Transverse colon (tissue), 4 donors: ENCODE measurements around the gene SEMA4D. TPM values are rescaled to one million over a fixed set of nuclear protein-coding genes. Genes with fewer than 3 reads are reported as not detected.

ENCODE experiments used
- DNase-seq: peaks from one replicate; pipeline ENCODE4 v3.0.0-alpha.2; 2019
- H3K27ac ChIP-seq, 4 donors: fragments of 200-600 bp; sonication (generic); 2 replicates each; pipeline ENCODE4 v1.5.1; 2016 to 2018; ENCODE audit warnings: inconsistent platforms in 4 of 4
- H3K27me3 ChIP-seq: fragments of 200-600 bp; sonication (generic); 2 replicates; pipeline ENCODE4 v1.5.1; 2017; ENCODE audit warnings: inconsistent platforms
- H3K36me3 ChIP-seq, 4 donors: fragments of 200-600 bp; sonication (generic); 2 replicates each; pipeline ENCODE4 v1.5.1; 2017 to 2019; ENCODE audit warnings: inconsistent platforms in 4 of 4
- H3K4me1 ChIP-seq, 4 donors: fragments of 200-600 bp; sonication (generic); 2 replicates each; pipeline ENCODE4 v1.5.1; 2017 to 2020; ENCODE audit warnings: inconsistent platforms in 4 of 4
- H3K4me3 ChIP-seq, 4 donors: fragments of 200-600 bp; sonication (generic); 1 replicate in 1 of 4; 2 replicates in 3 of 4; pipeline versions ENCODE4 v1.5.1 to v1.6.1; 2017 to 2019; ENCODE audit warnings: inconsistent platforms in 4 of 4
- H3K9me3 ChIP-seq, 2 donors: fragments of 200-600 bp; sonication (generic); 2 replicates each; pipeline ENCODE4 v1.5.1; 2017 to 2019; ENCODE audit warnings: inconsistent platforms in 2 of 2
- EP300 ChIP-seq: sonication (generic); formaldehyde crosslinking; IDR thresholded peaks from one replicate; pipeline ENCODE4 v1.6.1; 2017; ENCODE audit warnings: antibody characterized with exemption, low read depth
- POLR2A ChIP-seq: fragments of 450-650 bp; IDR thresholded peaks from one replicate; pipeline ENCODE4 v1.6.1; 2016; ENCODE audit warnings: antibody characterized with exemption, mild to moderate bottlenecking, moderate library complexity
- POLR2AphosphoS5 ChIP-seq, 3 donors: sonication (generic); formaldehyde crosslinking; IDR thresholded peaks; one replicate each; pipeline ENCODE4 v1.6.1; 2016; ENCODE audit warnings: antibody characterized with exemption in 3 of 3
- WGBS, 2 donors: methylation state at CpG; one replicate each; pipeline ENCODE4 v1.1.5; 2018; ENCODE audit warnings: low coverage in 1 of 2; 5-methylcytosine and 5-hydroxymethylcytosine counted together
- in situ Hi-C, 4 donors: fragments of 200-750 bp; cut with MboI; loops; one replicate each; pipeline versions ENCODE4 v1.15.0 to v1.15.1; 2017; ENCODE audit warnings: low sequenced_read_pairs in 3 of 4, low pct_ligation_motif_present in 1 of 4, low pct_unique_long_range_greater_than_20kb in 1 of 4
- intact Hi-C: fragments of 100-400 bp; cut with DNase I; formaldehyde crosslinking; loops from one replicate; pipeline ENCODE4 v1.15.1; 2023; ENCODE audit warnings: low total_unique reads
- total RNA-seq, 4 donors: library from RNA; depleted of rRNA; stranded (reverse); fragments of >200 nt; gene quantifications; one replicate each; pipeline ENCODE4 v1.1.0, GENCODE V29; 2016
- TF ChIP-seq, protein P1 (sequence below), 5 experiments: fragments of 200-600 bp in 3 of 5; fragments of 450-650 bp in 2 of 5; sonication (generic) in 3 of 5; IDR thresholded peaks; 1 replicate in 2 of 5; 2 replicates in 3 of 5; pipeline ENCODE4 v1.5.1; 2016 to 2017; ENCODE audit warnings: antibody characterized with exemption in 5 of 5, inconsistent platforms in 3 of 5, mild to moderate bottlenecking in 2 of 5, moderate library complexity in 1 of 5

SEMA4D gene
- total RNA-seq, 4 donors from 2014 or later: 8.7 to 29.1 (median 14.5) TPM

DNA sequence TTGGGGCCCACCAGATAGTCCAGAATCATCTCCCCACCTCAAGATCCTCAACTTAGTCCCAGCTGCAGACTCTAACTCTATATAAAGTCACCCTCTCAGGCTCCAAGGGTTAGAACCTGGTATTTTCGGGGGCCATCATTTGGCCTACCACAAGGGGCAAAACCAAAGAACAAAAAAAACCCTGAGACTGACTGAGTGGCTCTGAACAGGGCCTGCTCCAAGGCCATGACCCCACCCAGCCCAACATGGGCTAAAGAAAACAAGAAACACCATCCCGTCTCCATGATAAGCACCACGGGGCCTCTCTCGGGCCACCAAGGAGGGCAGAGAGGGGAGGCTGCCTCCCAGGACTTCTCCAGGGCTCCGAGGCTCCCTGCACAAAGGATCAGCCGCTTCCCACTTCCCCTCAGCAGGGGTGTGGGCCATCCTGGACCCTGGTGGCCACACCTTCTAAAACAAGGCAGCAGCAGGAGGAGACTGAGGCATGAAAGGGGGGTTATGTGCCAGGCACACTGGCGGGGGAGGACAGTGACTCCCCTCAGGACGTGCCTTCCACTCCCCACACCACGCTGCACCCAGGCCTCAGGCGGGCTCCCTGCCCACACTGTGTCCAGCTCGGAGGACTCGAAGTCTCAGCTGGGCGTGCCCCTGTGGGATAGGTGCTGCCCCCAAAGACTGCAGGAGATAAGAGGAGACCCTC, 51.5 kb downstream of the SEMA4D start:
- Histone ChIP-seq H3K27ac (no peak overlapping the region), H3K4me3 (no peak overlapping the region), H3K9me3 (no peaks in the 10 kb centered on the region), H3K27me3 (no peaks in the 10 kb centered on the region), H3K36me3 (no peaks in the 10 kb centered on the region), H3K4me1 (peaks cover 0 to 30% (median 14%) of the 10 kb centered on the region in 4 donors)
- 80 to 94% methylated on average over 2 to 11 of the region's 13 CpGs for WGBS, 2 donors
- in situ Hi-C loops: no loop called here
- no peak for TF ChIP-seq POLR2AphosphoS5 (IDR thresholded peaks at IDR 0.05)
- TF ChIP-seq, protein P1, sequence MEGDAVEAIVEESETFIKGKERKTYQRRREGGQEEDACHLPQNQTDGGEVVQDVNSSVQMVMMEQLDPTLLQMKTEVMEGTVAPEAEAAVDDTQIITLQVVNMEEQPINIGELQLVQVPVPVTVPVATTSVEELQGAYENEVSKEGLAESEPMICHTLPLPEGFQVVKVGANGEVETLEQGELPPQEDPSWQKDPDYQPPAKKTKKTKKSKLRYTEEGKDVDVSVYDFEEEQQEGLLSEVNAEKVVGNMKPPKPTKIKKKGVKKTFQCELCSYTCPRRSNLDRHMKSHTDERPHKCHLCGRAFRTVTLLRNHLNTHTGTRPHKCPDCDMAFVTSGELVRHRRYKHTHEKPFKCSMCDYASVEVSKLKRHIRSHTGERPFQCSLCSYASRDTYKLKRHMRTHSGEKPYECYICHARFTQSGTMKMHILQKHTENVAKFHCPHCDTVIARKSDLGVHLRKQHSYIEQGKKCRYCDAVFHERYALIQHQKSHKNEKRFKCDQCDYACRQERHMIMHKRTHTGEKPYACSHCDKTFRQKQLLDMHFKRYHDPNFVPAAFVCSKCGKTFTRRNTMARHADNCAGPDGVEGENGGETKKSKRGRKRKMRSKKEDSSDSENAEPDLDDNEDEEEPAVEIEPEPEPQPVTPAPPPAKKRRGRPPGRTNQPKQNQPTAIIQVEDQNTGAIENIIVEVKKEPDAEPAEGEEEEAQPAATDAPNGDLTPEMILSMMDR (IDR thresholded peaks at IDR 0.05): no peak
- intact Hi-C loops: no loop called here
- no peak for DNase-seq

DNA sequence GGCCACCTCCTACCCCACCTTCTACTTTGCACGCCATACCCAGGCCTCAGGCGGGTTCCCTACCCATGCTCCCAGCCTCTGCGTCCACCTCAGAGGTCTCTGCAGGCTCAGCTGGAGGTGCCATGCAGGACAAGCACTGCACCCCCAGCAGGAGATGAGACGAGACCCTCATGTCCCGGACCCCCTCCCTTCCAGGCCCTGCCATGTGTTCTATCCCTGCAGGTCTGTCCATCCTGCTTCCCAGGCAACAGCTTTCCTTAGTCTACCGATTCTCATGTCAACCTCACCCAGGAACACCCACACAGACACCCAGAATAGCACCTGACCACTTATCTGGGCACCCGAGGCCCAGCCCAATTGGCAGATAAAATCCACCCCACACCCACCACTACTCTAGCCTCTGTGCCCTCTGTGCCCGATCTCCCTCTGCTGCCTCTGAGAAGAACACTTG, 52.1 kb downstream of the SEMA4D start:
- Histone ChIP-seq H3K27ac (no peak overlapping the region), H3K4me1 (peaks cover 0 to 34% (median 15%) of the 10 kb centered on the region in 4 donors), H3K9me3 (no peaks in the 10 kb centered on the region), H3K36me3 (no peaks in the 10 kb centered on the region), H3K27me3 (no peaks in the 10 kb centered on the region), H3K4me3 (no peak overlapping the region)
- in situ Hi-C loops (no loop called here), intact Hi-C loops (no loop called here)
- TF ChIP-seq, protein P1 (IDR thresholded peaks at IDR 0.05): no peak
- TF ChIP-seq POLR2AphosphoS5 (IDR thresholded peaks at IDR 0.05) (no peak), POLR2A (no peak), EP300 (no peak)
- DNase-seq: no peak
- WGBS, 2 donors: 86% methylated on average over 8 of the region's 8 CpGs; no CpG with 5 or more reads in 1 of the 2 donors

DNA sequence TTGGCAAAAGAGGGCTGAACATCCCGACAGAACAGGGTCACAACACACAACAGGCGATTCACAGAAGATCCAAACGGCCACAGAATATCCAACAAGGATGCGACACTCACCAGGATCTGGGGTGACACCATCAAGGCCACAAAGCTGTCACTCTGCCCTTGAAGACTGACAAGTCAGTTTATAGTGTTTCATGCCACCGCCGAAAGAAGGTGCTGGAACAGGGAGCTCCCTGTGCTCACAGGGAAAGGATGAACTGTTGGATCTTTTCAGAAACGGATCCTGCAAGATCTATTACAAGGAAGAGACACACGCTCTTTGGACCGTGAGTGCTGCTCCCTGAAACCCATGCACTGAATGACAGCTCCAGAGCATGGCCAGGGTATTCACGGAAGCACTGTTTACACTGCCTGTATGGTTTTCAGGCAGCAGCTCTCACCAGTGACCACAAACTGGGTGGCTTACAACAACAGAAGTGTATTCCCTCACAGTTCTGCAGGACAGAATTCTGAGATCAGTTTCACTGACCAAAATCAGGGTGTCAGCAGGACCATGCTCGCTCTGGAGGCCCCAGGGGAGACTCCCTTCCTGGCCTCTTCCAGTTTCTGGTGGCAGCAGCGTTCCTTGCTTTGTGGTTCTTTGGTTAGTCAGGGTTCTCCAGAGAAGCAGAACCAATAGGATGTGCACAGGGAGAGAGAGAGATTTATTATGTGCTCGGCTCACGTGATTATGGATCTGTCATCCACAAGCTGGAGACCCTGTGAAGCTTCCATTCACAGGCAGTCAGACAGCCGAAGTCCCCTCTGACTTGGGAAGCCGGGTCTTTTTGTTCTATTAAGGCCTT, 52.8 kb downstream of the SEMA4D start:
- 87 to 88% methylated on average over 8 to 16 of the region's 16 CpGs for WGBS, 2 donors
- in situ Hi-C loops: no loop called here
- intact Hi-C loops: no loop called here
- Histone ChIP-seq H3K36me3 (no peaks in the 10 kb centered on the region), H3K9me3 (no peaks in the 10 kb centered on the region), H3K4me1 (peaks cover 0 to 41% (median 18%) of the 10 kb centered on the region in 4 donors), H3K27me3 (no peaks in the 10 kb centered on the region), H3K4me3 (no peak overlapping the region), H3K27ac (peak overlapping the region in 1 of 4 donors; percentile 21)
- no peak for TF ChIP-seq POLR2AphosphoS5 (IDR thresholded peaks at IDR 0.05)
- TF ChIP-seq, protein P1 (IDR thresholded peaks at IDR 0.05): no peak
- no peak for TF ChIP-seq POLR2A
- TF ChIP-seq EP300: no peak
- no peak for DNase-seq

DNA sequence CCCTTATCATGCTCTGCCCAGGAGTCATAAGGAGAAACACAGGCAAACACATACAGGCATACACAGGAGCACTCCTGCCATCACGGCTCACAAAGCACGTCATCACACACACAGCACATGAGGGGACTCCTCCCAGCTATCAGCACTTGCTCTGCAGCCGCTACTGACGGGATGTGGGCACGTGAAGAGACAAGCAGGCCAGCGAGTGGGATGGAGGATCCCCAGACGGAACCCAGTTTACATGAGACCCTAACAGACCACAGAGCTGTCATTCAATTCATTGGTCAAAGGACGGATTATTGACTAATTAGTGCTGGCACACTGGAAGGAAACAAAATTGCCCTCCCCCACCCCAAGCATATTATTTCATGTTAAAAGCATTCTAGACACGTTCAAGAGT, 53.6 kb downstream of the SEMA4D start:
- intact Hi-C loops: no loop called here
- in situ Hi-C loops: no loop called here
- no peaks in the 10 kb centered on the region for H3K27me3 ChIP-seq
- H3K4me1 ChIP-seq: peaks cover 0 to 46% (median 19%) of the 10 kb centered on the region in 4 donors
- no peak overlapping the region for H3K4me3 ChIP-seq
- DNase-seq: peak; percentile 35
- H3K27ac ChIP-seq: no peak overlapping the region
- 78% methylated on average over 9 of the region's 9 CpGs; no CpG with 5 or more reads in 1 of the 2 donors for WGBS, 2 donors
- no peaks in the 10 kb centered on the region for H3K36me3 ChIP-seq
- TF ChIP-seq EP300 (no peak), POLR2A (no peak), POLR2AphosphoS5 (IDR thresholded peaks at IDR 0.05) (no peak)
- TF ChIP-seq, protein P1 (IDR thresholded peaks at IDR 0.05): no peak
- H3K9me3 ChIP-seq: no peaks in the 10 kb centered on the region
